NCI-H2029 treated with DMSO at 0.1 percent for 48 hours (cell line): ENCODE data around the gene ILKAP.

Experiments used
- DNase-seq: peaks from one replicate; lab custom pipeline; 2025; lab: John Stamatoyannopoulos, UW

ILKAP gene

DNA sequence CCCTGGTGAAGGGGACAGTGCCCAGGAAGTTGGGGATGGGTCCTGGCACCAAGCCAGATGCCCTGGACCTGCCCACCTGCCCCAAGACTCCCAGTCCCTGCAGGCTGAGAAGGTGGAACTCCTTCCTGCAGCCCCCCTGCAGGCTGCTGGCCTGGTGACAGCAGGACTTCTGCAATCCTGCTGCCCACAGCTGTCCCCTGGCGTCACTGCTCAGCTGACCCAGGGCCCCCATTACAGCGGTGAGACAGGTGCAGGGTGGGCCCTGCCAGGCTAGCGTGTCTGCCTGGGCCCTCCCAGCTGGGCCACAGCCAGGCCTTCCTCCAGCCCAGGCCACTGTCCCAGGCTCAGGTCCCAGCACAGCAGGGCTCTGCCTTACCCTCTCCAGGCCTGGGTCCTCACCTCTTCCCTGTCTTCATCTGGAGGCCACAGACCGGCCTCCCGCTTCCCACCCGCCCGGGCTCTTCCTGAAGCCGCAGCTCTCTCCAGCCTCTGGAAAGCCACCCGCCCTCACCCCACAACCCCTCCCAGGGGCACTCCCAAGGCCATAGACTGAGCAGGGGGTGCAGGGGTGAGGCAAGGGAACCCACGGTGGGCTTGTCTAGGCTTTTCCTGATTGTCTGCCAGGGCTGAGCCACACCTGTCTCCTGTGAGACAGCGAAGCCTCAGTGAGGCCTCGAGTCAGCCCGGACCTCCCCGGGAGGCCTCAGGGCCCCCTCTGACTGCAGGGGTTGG, 53.5 kb downstream of the ILKAP start:
- DNase-seq: no peak

DNA sequence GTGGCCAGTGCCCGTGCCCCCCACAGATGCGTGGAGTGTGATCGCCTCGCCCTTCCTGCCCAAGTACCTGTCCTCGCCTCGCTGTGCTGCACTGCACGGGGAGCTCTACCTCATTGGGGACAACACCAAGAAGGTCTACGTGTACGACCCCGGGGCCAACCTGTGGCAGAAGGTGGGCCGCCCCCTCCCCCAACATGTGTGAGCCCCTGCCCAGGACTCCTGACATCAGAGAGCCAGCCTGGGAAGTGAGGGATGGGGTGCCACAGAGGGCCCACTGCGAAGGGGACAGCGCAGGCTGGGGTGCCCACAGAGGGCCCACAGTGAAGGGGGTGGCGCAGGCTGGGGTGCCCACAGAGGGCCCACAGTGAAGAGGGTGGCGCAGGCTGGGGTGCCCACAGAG, 54.5 kb downstream of the ILKAP start:
- DNase-seq: no peak

DNA sequence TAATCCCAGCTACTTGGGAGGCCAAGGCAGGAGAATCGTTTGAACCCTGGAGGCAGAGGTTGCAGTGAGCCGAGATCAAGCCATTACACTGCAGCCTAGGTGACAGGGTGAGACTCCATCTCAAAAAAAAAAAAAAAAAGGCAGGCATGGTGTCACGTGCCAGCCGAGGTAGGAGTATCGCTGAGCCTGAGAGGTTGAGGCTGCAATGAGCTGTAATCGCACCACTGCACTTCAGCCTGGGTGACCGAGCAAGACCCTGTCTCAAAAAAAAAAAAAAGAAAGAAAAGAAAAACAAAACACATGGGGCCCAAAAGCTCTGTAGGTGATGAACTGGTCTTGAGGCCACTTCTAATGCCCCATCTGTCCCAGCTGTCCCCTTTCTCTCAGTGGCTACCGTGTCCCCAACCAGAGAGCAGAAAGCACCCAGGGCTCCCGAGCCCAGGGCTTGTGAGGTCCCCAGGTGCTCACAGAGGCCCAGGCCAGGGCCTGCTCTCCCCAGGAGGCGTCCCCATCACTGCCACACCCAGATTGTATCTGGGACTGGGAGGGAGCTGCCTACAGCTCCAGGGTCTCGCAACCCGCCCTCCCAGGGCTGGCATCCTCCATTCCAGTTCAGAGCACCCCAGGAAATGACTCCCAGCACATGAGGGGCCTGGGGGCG, 56.5 kb downstream of the ILKAP start:
- DNase-seq: no peak

DNA sequence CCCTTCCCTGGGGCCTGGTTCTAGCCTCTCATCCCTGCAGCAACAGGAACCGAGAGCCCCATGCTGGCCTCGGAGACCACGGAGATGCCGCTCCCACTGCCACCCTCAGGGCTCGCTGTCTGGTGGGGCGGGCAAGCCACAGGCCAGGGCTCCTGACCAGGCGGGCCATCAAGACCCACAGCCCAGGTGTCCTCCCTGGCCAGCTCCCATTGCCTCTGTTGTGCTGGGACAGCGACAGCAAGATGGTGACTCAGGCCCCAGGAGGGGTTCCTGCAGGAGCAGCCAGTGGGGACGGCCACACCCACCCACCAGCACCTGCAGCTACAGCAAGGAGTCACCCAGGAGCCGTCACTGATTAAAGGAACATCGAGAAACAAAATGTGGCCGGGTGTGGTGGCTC, 57.6 kb downstream of the ILKAP start:
- DNase-seq: no peak

DNA sequence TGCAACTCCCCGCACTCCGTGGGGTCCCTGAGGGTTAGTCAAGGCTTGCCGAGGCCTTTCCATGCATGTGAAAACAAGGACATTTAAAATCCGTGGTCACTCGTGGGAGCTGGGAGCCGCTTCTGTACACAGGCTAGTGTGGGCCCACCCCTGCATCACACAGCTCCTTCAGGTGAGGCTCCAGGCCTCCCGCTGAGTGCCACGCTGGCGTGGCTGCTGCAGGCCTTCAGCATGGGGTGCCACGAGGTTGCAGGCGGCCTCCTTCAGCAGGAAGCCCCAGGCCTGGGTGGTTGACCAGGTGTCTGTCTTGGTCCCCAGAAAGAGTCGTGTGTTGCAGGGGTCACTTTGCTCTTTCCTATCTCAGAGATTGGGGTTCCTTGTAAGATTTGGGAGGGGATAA, 58.4 kb downstream of the ILKAP start:
- no peak for DNase-seq

DNA sequence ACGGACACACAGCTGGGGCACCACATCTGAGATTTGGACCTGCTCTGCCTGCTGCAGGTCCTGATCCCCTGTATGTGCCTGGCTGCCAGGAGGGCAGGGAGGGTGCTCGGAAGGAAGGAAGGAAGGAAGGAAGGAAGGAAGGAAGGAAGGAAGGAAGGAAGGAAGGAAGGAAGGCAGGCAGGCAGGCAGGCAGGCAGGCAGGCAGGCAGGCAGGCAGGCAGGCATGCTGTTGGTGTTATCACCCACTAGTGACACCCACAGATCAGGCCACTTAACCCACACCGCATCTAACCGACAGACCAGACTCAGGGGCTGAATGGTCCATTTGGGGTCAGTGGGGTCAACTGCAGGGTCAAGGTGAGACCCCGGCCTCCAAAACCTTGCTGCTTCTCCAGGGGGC, 59.2 kb downstream of the ILKAP start:
- no peak for DNase-seq

DNA sequence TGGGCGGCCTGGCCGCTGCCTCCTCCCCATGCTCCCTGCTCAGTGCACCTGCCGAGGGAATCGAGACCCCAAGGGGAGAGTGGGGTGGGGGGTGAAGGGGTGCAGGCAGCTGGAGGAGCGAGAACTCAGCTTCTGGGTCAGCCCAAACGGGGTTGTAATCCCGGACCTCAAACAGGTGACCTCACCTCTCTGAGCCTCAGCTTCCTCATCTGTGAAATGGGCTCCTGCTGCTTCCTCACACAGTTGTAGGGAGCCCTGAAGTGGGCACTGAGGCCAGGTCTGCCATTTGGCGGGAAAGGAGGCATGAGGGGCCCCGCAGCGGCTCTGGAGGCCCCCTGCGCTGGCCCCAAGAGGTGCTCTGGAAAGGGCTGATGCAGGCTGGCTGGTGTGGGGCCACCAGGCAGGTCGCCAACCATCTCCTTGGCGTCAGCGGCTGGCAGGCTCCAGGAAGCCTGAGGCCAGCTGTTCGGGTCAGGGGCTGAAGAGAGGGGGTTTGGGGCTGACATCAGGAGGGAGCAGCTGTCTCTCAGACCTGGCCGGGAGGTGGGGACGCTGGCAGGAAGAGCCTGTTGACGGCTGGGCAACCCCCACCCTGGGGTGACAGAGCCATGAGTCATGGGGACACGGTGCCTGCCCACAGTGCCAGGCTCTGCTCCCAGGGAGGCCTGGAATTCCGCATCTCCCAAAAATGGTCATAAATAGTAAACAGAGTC, 60.1 kb downstream of the ILKAP start:
- DNase-seq: no peak

DNA sequence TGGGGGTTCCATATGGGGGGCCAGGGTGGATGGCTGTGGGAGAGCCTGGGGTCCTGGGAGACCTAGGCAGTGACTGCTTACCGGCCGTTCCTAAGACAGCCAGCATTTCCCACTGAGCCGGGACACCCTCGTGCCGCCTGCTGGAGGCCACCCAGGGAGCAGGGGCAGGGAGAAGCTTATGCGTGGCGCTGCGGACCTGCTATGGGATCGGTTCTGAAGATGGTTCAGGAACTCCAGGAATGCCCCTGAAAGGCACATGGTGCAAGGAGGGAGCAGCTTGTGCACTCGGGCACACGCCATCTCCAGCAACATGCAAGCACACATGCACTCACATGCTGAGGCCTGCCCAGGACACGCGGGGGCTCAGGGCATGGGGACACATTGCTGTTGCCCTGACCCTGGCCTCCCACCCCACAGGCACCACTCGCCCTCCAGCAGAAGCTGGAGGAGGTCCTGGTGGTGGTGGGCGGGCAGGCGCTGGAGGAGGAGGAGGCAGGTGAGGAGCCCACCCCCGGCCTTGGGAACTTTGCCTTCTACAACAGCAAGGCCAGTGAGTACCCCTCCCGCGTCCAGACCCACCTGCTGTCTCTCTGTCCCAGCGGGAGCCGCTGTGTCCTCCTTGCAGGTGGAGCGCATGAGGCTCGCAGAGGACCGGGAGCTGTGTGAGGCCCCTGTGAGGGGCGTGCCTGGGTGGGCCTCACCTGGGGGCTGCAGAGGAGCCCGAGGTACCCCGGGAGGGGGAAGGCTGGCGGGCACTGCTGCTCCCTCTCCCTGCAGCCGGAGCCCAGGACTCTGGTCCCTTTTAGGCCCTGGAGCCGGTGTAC, 60.9 kb downstream of the ILKAP start:
- no peak for DNase-seq

DNA sequence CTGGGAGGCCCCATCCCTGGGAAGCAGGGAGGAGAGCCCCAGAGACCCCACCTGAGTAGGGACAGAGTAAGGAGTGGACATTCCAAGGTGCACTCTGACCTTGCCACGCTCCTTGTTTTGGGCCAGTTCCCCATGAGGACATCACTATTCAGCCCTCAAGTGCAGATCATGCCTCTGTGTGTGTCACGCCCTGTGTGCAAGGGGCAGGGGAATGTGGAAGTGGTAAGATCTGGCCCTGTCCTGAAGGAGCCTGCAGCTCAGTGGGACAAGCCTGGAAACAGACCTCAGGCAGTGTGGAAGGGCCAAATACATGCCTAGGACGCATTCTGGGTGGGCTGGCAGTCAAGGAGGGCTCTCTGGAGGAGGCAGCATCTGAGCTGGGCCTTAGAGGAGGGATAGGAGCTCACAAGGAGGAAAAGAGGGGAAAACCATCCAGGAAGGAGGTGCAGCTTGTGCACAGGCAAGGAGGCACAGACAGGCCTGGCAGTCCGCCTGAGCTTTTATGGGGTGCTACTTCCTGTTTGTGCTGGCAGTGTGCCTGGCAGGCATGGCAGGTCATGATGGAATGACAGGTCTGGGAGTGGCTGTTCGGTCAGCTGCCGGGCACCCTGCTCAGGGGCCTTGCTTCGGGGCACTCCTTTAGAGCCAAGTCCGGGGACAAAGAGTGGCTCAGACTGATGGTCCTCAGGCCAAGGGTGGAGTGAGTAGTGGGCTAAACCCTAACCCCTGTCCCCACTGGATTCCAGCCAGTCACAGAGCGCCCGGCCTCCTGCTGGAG, 61.8 kb downstream of the ILKAP start:
- no peak for DNase-seq

DNA sequence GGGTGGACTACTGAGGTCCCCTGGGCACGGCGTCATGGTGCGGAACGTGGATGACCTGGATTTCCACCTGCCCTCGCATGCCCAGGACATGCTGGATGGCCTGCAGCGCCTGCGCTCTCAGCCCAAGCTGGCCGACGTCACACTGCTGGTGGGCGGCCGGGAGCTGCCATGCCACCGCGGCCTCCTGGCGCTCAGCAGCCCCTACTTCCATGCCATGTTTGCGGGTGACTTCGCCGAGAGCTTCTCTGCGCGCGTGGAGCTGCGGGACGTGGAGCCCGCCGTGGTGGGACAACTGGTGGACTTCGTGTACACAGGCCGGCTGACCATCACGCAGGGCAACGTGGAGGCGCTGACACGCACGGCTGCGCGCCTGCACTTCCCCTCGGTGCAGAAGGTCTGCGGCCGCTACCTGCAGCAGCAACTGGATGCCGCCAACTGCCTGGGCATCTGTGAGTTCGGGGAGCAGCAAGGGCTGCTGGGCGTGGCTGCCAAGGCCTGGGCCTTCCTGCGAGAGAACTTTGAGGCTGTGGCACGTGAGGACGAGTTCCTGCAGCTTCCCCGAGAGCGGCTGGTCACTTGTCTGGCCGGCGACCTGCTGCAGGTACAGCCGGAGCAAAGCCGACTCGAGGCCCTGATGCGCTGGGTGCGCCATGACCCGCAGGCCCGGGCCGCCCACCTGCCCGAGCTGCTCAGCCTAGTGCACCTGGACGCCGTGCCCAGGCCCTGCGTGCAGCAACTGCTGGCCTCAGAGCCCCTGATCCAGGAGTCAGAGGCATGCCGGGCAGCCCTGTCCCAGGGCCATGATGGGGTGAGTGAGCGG, 62.6 kb downstream of the ILKAP start:
- no peak for DNase-seq

DNA sequence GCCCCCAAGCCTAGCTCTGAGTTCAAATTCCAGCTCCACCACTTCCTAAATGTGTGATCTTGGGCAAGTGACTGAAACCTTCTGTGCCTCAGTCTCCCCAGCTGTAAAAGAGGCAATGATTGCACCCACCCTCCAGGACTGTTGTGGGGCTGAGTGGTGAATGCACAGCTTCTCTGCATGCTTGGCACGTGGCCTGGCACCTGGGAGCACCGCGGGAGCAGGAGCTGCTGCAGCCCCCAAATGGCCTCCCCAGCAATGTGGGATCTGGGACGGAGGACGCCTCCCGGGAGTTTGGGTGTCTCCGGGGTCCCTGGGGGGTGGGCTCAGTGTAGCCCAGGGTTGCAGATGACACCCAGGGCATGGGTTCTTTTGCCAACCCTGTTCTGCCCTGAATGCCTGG, 63.5 kb downstream of the ILKAP start:
- DNase-seq: no peak

DNA sequence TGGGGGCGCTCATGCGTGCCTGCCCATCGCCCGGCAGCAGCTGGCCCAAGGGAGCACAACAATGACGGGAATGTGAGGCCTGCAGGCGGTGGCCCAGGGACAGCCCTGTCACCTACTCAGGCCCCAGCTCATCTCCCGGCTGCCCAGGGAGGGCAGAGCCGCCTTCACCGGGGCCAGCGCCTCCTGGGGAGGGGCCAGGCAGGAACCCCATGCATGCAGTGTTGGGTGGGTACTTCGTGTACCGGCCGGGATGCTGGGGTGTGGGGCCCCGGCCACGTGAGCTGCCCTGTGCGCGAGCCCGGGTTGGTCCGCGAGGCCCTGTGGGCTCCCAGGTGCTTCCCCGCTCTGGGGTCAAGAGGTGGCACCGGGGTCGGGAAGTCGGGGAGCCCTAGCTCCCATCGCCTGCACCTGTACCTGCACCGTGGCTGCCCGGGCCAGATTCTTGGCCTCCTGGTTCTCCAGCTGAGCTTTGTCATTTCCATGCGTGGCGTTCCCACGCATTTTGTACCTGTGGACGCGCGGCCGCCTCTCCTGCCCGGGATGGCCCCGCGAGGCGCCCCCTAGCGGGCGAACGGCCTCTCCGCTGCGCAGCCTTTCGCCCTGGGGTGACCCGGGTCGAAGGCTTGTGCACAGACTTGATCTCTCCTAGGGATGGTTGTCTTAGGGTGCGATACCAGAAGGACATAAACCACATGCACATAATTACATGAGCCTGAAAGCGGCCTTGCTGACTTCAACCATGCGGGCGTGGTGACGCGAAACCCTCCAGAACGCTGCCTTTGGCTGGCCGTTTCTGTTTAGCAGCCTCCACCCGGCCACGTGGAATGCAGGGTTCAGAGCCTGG, 64.1 kb downstream of the ILKAP start:
- DNase-seq: no peak

DNA sequence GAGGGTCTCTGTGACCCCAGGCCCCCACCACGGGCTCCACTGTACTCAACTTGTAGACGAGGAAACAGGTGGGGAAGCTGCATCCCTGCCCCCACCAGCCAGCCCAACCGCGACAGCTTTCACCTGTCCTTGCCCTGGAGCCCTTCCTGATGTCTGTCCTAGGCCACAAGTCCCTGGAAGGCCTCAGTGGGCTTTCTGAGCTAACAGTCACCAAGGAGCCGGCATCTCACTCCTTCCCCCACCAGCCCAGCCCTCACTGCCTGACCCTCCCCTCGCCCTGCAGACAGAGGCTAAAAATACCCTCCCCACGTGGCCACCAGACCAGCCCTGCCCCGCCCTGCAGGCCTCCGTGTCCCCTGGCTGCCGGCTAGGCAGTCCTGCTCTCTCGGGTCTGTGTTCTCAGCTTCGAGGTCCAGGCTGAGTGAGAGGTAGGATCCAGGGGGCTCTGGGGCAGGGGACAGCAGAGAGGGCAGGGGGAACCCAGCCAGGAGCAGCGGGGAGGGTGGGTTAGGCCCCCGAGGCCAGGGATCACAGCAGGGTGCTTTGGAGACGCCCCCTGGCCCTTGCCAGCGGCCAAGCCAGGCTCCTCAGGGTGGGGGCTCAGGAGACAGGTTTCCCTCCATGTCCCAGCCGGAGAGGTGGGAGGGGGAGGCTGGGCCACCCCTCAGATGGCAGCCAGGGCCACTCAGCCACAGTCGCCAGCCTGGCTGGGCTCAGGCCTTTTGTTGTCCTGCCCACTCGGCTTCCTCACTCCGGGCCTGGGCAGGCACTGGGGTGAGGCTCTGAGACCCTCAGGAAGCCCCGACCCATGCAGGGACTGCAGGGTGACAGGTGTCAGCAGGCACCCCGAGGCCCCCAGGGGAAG, 64.9 kb downstream of the ILKAP start, which contains the start of gene KLHL30:
KLHL30 (plus strand) TSS at position 338 of the 865 bp plus-strand sequence. CDS start 2,087 bp downstream, outside the sequence.
- no peak for DNase-seq

DNA sequence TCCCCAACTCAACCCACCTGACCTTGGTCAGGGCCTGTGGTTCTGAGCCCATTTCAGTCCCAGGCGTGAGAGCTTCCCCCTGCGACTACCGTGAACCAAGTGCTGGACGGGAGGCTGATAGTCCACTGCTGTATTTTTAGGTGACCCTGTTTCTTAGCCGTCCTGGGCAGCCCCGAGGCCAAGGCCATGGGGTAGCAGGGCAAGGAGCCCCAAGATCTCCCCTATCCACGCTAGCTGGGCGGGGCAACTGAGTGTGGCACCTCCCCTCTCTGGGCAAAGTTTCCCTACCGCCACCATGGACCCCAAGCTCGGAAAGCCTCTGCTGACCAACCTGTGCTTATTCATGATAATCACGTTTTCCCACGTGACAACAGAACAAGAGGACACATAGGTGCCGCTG, 65.6 kb downstream of the ILKAP start:
- no peak for DNase-seq

DNA sequence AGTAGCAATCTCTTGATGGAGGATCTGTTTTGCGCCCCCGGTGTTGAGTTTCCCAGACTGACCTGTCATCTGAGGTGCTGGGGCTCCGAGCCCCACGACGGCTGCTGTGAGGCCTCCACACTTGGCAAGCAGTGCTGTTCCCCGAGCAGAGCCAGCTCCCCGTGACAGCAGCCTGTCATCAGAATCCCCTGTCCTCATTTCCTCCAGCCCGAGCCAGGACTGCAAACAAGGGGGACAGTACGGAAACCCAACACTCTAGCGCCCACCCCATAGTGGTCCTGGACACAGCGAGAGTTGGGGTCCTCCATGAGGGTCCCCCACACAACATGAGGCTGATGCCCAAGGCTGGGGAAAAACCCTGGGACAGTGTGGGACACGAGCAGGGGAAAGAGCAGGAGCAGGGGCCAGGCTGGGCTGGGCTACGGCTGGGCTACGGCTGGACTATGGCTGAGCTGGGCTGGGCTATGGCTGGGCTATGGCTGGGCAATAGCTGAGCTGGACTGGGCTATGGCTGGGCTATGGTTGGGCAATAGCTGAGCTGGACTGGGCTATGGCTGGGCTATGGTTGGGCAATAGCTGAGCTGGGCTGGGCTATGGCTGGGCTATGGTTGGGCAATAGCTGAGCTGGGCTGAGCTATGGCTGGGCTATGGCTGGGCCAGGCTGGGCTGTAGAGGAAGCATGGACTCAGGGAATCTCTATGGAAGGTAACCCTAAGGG, 66.5 kb downstream of the ILKAP start:
- no peak for DNase-seq

DNA sequence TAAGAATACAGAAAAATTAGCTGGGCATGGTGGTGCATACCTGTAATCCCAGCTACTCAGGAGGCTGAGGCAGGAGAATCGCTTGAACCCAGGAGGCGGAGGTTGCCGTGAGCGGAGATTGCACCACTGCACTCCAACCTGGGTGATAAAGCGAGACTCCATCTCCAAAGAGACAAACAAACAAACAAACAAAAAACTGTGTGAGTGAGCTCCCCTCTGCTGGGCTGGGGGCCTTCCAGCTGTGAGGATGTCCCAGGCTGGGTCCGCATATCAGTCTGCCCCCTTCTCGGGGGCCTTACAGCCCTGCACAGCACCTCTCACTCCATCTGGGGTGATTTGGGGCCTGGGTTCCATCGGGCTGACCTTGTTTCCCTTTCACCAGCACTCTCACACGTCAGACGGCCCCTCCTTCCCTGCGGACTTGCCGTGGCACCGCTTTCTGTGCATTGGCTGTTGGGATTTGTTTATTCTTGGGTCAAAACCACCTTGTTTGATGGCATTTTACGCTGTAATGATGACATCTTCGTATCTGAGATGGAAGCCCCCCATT, 67.8 kb downstream of the ILKAP start:
- no peak for DNase-seq

DNA sequence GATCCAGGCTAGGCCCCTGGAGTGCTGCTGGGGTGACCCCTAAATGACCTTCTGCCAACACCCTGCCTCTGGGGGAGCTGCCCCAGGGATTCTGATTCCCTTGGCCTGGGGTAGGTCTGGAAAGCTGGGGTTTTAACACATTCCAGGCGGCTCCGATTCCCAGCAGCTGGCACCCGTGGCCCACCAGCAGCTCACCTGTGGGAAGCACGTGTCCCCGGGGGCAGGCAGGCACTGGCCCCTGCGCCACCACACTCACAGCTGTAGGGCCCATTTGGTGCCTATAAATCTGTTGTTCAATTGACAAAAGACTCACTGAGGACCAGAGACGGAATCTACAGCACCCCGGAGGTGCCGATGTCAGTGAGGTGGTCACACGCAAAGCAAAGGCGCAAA, 69.1 kb downstream of the ILKAP start:
- DNase-seq: no peak
